Transverse colon (tissue), 4 donors: ENCODE data around the gene PSMC1. TPM values are rescaled to one million over a fixed set of nuclear protein-coding genes. Genes with fewer than 3 reads are reported as not detected.

Experiments used
- DNase-seq: peaks from one replicate; pipeline ENCODE4 v3.0.0-alpha.2; 2019
- H3K27ac ChIP-seq, 4 donors: fragments of 200-600 bp; sonication (generic); 2 replicates each; pipeline ENCODE4 v1.5.1; 2016 to 2018; ENCODE audit warnings: inconsistent platforms in 4 of 4
- H3K27me3 ChIP-seq: fragments of 200-600 bp; sonication (generic); 2 replicates; pipeline ENCODE4 v1.5.1; 2017; ENCODE audit warnings: inconsistent platforms
- H3K36me3 ChIP-seq, 4 donors: fragments of 200-600 bp; sonication (generic); 2 replicates each; pipeline ENCODE4 v1.5.1; 2017 to 2019; ENCODE audit warnings: inconsistent platforms in 4 of 4
- H3K4me1 ChIP-seq, 4 donors: fragments of 200-600 bp; sonication (generic); 2 replicates each; pipeline ENCODE4 v1.5.1; 2017 to 2020; ENCODE audit warnings: inconsistent platforms in 4 of 4
- H3K4me3 ChIP-seq, 4 donors: fragments of 200-600 bp; sonication (generic); 1 replicate in 1 of 4; 2 replicates in 3 of 4; pipeline versions ENCODE4 v1.5.1 to v1.6.1; 2017 to 2019; ENCODE audit warnings: inconsistent platforms in 4 of 4
- H3K9me3 ChIP-seq, 2 donors: fragments of 200-600 bp; sonication (generic); 2 replicates each; pipeline ENCODE4 v1.5.1; 2017 to 2019; ENCODE audit warnings: inconsistent platforms in 2 of 2
- CTCF ChIP-seq, 5 experiments: fragments of 200-600 bp in 3 of 5; fragments of 450-650 bp in 2 of 5; sonication (generic) in 3 of 5; IDR thresholded peaks; 1 replicate in 2 of 5; 2 replicates in 3 of 5; pipeline ENCODE4 v1.5.1; 2016 to 2017; ENCODE audit warnings: antibody characterized with exemption in 5 of 5, inconsistent platforms in 3 of 5, mild to moderate bottlenecking in 2 of 5, moderate library complexity in 1 of 5
- EP300 ChIP-seq: sonication (generic); formaldehyde crosslinking; IDR thresholded peaks from one replicate; pipeline ENCODE4 v1.6.1; 2017; ENCODE audit warnings: antibody characterized with exemption, low read depth
- POLR2A ChIP-seq: fragments of 450-650 bp; IDR thresholded peaks from one replicate; pipeline ENCODE4 v1.6.1; 2016; ENCODE audit warnings: antibody characterized with exemption, mild to moderate bottlenecking, moderate library complexity
- POLR2AphosphoS5 ChIP-seq, 3 donors: sonication (generic); formaldehyde crosslinking; IDR thresholded peaks; one replicate each; pipeline ENCODE4 v1.6.1; 2016; ENCODE audit warnings: antibody characterized with exemption in 3 of 3
- WGBS, 2 donors: methylation state at CpG; one replicate each; pipeline ENCODE4 v1.1.5; 2018; ENCODE audit warnings: low coverage in 1 of 2; 5-methylcytosine and 5-hydroxymethylcytosine counted together
- in situ Hi-C, 4 donors: fragments of 200-750 bp; cut with MboI; loops; one replicate each; pipeline versions ENCODE4 v1.15.0 to v1.15.1; 2017; ENCODE audit warnings: low sequenced_read_pairs in 3 of 4, low pct_ligation_motif_present in 1 of 4, low pct_unique_long_range_greater_than_20kb in 1 of 4
- intact Hi-C: fragments of 100-400 bp; cut with DNase I; formaldehyde crosslinking; loops from one replicate; pipeline ENCODE4 v1.15.1; 2023; ENCODE audit warnings: low total_unique reads
- total RNA-seq, 4 donors: library from RNA; depleted of rRNA; stranded (reverse); fragments of >200 nt; gene quantifications; one replicate each; pipeline ENCODE4 v1.1.0, GENCODE V29; 2016

PSMC1 gene
- total RNA-seq, 4 donors from 2014 or later = 23.9 to 79.9 (median 56.2) TPM

GRCh38 chr14:90317286-90317685 lies 60.9 kb downstream of the PSMC1 start:
- Histone ChIP-seq H3K27me3 (no peaks in the 10 kb centered on the region), H3K9me3 (no peaks in the 10 kb centered on the region), H3K27ac (no peak overlapping the region), H3K4me1 (no peaks in the 10 kb centered on the region), H3K36me3 (peaks cover 0 to 32% (median 13%) of the 10 kb centered on the region in 4 donors), H3K4me3 (no peak overlapping the region)
- TF ChIP-seq CTCF (IDR thresholded peaks at IDR 0.05) (no peak), POLR2AphosphoS5 (IDR thresholded peaks at IDR 0.05) (no peak)
- WGBS, 2 donors = 90% methylated on average over 2 of the region's 2 CpGs
- intact Hi-C loops = no loop called here
- in situ Hi-C loops = loop anchor here in 2 of 4 donors (25.0 kb wide), 1 partner anchor 370 kb away; no protein-coding TSS in a partner anchor
- no peak for DNase-seq

GRCh38 chr14:90318016-90318415 lies 61.7 kb downstream of the PSMC1 start:
- in situ Hi-C loops = loop anchor here in 2 of 4 donors (25.0 kb wide), 1 partner anchor 369 kb away; no protein-coding TSS in a partner anchor
- H3K4me3 ChIP-seq = no peak overlapping the region
- H3K4me1 ChIP-seq = no peaks in the 10 kb centered on the region
- no peak overlapping the region for H3K27ac ChIP-seq
- no peaks in the 10 kb centered on the region for H3K9me3 ChIP-seq
- peaks cover 0 to 32% (median 13%) of the 10 kb centered on the region in 4 donors for H3K36me3 ChIP-seq
- no peak for DNase-seq
- 64 to 72% methylated on average over 4 of the region's 4 CpGs for WGBS, 2 donors
- TF ChIP-seq EP300 (no peak), POLR2A (no peak), POLR2AphosphoS5 (IDR thresholded peaks at IDR 0.05) (no peak), CTCF (IDR thresholded peaks at IDR 0.05) (no peak)
- intact Hi-C loops = no loop called here
- H3K27me3 ChIP-seq = no peaks in the 10 kb centered on the region

- intact Hi-C loops (no loop called here), in situ Hi-C loops (loop anchor here in 2 of 4 donors (25.0 kb wide), 1 partner anchor 368 kb away; no protein-coding TSS in a partner anchor)
- Histone ChIP-seq H3K27me3 (no peaks in the 10 kb centered on the region), H3K4me1 (no peaks in the 10 kb centered on the region), H3K27ac (no peak overlapping the region), H3K9me3 (no peaks in the 10 kb centered on the region), H3K36me3 (peaks cover 0 to 26% (median 10%) of the 10 kb centered on the region in 4 donors), H3K4me3 (no peak overlapping the region)
- no peak for TF ChIP-seq EP300
- TF ChIP-seq POLR2A = no peak
- no peak for TF ChIP-seq POLR2AphosphoS5 (IDR thresholded peaks at IDR 0.05)
- TF ChIP-seq CTCF (IDR thresholded peaks at IDR 0.05) = no peak
- no peak for DNase-seq
- 81 to 87% methylated on average over 2 to 3 of the region's 3 CpGs for WGBS, 2 donors
These were observed 62.8 kb downstream of the PSMC1 start for GRCh38 chr14:90319173-90319572.

- no peaks in the 10 kb centered on the region for H3K4me1 ChIP-seq
- TF ChIP-seq POLR2A = no peak
- no peak for TF ChIP-seq POLR2AphosphoS5 (IDR thresholded peaks at IDR 0.05)
- no peak for TF ChIP-seq EP300
- TF ChIP-seq CTCF (IDR thresholded peaks at IDR 0.05) = no peak
- in situ Hi-C loops = loop anchor here in 2 of 4 donors (25.0 kb wide), 1 partner anchor 367 kb away; no protein-coding TSS in a partner anchor
- DNase-seq = no peak
- no peaks in the 10 kb centered on the region for H3K27me3 ChIP-seq
- H3K9me3 ChIP-seq = no peaks in the 10 kb centered on the region
- no peak overlapping the region for H3K27ac ChIP-seq
- H3K36me3 ChIP-seq = peaks cover 0 to 21% (median 10%) of the 10 kb centered on the region in 4 donors
- WGBS, 2 donors = 92 to 95% methylated on average over 6 of the region's 6 CpGs
- no peak overlapping the region for H3K4me3 ChIP-seq
- intact Hi-C loops = no loop called here
These were observed 63.5 kb downstream of the PSMC1 start for GRCh38 chr14:90319634-90320541.
